ENCODE data around the gene OR51E2. TPM values are rescaled to one million over a fixed set of nuclear protein-coding genes. Genes with fewer than 3 reads are reported as not detected.
"Not testable (repeated sequence)": the region's sequence is repeated elsewhere in the genome, so short reads cannot be mapped to it uniquely, and the experiment has no call there.

The OR51E2 gene, protein sequence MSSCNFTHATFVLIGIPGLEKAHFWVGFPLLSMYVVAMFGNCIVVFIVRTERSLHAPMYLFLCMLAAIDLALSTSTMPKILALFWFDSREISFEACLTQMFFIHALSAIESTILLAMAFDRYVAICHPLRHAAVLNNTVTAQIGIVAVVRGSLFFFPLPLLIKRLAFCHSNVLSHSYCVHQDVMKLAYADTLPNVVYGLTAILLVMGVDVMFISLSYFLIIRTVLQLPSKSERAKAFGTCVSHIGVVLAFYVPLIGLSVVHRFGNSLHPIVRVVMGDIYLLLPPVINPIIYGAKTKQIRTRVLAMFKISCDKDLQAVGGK
- total RNA-seq (2014; rRNA removed; shearing (Covaris generic)): 0.37 and 1.2 TPM in 2 replicates

DNA sequence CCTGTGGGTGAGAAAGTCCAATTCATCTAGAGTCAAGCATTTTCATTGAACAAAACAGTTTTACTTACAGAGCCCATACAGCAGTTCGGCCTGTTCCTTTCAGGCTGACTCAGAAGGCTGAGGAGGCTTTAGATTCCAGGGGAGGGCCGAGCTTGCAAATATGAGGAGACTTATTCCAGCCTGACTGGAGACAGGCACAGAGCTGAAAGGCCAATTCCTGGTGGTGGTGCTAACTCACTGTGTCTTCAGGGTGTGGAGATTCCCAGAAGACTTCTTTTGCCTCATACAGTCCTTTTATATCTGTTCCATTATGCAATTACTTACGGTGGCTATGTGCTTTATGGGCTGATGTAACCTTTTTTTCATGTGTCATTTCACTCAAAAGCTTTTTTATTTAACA, at the start of gene OR51E2:
Gene OR51E2 (minus strand): TSS at position 269 of the 400 bp plus-strand sequence. CDS start 15,142 bp downstream, outside the sequence.
- peak; percentile 40 for DNase-seq (ENCODE audit: low spot score)

DNA sequence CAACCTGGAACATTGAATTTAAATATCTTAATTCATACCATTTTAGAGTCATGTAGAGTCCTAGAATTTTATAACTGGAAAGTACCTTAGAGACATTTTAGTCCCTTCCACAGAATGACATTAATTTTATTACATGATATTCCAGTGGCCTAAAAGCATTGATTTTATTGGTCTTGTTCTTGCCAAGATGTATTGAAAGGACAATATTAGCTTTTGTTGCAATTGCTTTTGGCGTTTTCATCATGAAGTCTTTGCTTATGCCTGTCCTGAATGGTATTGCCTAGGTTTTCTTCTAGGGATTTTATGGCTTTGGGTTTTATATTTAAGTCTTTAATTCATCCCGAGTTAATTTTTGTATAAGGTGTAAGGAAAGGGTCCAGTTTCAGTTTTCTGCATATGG, 43.1 kb upstream of the OR51E2 start:
- DNase-seq (ENCODE audit: low spot score): no peak

DNA sequence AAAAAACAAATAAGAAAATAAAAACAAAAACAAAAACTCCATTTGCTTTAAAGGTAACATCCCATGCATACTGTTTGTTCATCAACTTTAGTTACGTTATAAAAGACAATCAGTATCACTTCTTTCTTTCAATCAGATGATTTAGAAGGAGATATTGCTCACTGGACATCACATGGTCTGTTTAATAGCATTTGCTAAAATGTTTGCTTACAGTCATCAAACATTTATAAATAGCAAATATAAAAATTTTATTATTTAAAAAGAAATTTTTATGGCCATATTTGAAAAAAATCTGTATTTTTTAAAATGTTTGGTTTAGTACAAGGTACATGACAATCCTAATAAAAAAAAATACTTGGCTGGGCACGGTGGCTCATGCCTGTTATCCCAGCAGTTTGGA, 29.5 kb upstream of the OR51E2 start:
- DNase-seq (ENCODE audit: low spot score): no peak

DNA sequence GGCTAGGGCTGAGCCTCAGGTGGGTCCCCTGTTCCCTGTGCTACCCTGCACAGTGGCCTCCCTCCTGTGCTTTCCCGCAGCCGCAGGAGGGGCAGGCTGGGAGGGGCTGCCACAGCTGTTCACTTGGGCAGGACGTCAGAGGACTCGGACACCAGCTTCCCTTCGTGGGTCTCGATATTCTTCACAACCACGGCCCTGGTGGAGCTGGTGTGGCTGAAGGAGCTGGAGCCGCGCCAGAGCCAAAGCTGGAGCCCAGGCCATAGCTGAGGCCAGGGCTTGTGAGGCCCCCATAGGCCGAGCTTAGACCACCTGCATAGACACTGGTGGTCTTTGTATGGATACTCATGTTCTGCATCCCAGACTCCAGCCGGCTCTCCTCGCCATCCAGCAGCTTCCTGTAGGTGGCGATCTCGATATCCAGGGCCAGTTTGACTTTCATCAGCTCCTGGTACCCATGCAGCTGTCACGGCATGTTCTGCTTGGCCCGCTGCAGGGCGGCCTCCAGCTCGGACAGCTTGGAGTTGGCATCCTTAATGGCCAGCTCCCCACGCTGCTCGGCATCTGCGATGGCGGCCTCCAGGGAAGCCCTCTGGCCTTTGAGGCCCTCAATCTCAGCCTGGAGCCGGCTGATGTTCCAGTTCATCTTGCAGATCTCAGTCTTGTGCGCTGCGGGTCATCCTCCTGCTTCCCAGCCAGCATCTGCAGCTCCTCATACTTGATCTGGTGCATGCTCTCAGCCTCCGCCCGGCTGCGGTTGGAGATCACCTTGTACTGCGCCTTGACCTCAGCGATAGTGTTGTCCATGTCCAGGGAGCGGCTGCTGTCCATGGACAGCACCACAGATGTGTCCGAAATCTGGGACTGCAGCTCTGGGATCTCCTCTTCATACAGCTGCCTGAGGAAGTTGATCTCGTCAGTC, 25.2 kb upstream of the OR51E2 start:
- DNase-seq (ENCODE audit: low spot score): not testable (repeated sequence)

DNA sequence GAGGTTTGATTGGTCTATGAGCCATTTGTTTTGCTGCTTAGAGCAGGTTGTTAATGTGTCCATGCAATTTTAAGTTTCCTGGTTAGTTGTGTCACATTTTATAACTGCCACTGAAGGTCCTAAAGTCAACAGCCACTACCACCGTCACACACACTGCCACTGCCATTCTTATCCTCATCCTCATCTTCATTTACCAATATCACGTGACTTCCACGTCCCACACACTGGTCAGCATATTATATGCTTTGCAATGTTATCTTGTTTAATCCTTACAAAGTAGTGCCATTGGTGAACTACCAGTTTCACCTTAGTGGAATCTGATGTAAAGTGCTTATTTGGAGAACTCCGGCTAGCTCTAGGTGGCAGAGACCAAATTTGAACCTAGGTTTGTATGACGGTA, 16.6 kb upstream of the OR51E2 start:
- no peak for DNase-seq (ENCODE audit: low spot score)

DNA sequence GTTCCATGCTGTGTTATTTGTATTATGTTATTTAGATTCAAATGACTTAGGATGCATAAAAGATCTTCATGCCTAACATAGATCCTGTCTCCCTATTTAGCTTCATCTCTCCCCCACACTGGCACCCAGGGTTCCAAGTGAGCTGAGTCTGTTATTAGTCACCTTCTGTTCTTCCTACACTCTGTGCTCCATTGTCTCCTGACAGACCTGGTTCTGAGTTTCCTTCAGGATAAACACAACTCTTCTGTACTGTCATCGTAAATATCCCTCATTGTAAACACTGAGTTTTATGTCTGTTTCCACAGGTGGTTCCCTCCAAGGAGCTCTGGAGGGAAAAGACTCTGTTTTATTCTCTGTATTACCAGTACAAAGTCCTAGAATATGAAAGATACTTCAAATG, 15.6 kb upstream of the OR51E2 start:
- DNase-seq (ENCODE audit: low spot score): no peak

DNA sequence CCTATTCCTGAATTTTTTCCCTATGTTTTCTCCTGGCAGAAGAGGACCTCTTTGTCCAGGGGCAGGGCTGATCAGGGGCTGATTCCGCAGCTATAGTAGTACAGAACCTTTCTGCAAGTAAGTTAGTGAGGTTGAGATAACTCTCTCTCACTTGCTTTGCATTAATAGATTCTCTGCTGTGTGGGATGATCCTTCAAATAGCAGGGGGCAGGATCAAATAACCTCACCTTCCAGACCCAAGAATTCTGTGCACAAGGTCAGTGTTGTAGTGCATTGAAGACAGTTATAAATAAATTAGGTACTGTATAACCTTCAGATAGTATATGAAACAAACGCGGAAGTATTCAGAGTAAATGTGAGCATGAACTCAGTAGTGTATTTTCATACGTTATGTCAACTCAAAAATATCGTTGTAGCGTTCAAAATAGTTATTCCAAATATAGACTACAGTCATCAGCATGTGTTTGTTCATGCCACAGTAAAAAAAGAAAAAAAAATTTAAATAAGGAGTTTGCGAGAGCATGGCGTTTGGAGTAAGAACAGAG, 7.2 kb upstream of the OR51E2 start:
- no peak for DNase-seq (ENCODE audit: low spot score)

DNA sequence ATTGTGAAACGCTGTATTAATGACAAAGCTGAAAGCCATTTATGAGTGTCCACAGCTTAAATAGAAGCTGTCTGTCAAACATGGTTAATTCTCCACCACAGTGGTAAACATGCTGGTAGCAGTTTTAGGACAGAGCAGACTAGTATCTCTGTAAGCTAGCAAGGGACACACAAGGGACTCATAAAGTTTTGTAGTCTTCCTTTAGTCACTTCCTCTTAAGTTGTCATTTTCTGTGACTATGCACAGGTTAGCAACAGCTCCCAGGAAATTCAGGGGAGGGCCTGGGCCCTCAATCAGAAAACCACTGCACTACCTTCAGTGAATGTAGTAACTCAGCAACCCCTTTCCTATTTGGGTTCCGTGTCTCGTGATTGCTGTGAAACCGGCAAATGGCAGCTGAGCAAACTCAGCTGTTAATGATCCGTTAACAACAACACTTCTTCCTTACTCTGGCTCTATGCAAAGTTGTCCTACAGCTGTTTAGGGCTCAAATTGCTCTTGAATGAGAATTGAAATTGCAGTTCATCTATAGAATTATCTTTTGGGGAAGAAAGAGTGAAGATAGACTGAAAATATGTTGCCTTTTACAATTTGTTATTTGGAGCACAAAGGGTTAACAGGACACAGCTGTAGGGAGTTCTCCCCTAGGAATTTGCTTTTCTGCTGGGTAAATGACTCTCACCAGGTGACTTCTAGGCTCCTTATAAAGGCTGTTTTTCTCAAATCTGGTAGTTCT, 6.6 kb upstream of the OR51E2 start, which contains the start of gene MMP26:
Gene MMP26 (plus strand): TSS at position 731 of the 736 bp plus-strand sequence.
- DNase-seq (ENCODE audit: low spot score): no peak

DNA sequence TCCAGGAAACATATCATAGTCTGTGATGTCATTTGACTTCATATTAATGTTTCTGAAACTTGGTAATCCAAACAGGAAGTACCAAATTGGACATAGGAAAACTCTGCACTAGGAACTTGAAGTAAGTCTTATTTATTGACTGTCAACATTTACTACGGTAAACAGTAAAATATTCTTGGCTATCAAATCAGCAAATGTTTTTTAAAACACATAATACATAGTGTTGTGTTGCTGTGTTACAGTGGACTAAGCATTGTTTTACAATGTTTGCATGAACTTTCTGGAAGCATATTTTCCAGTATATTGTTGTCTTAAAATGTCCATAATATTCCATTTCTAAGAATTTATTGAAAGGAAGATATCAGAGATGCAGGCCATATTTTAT, 2.8 kb upstream of the OR51E2 start:
- DNase-seq (ENCODE audit: low spot score): no peak

DNA sequence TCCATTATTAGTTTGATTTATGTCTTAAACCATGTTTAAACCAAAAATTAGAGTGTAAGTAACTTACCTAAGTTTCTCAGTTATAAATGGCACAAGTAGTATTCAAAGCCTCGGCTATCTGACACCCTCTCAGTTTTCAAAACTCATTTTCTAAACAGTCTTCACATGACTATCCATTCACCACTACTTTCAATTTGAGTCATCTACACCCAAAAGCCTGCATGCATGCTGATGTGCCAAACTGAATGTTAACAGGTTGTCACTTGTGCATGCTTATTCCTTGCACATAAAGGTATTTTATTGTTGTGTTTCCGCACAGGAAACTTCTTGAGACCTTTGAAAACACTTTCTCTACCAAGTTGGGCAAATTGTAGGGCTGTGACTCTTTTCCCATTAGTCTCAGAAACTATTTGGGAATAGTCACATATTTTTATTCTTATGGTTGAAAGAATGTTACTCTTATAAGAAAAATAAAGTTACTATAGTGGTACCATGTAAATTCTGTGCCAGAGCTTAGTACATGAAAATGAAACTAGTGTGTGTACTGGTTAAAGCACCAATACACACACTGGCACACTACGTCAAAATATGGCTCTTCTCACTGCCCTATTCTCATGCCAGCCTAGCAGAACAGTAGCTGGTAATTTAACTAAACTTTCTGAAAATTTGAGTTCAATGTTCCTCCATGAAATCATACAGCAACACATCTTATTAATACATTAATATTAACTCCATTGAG, 2.2 kb upstream of the OR51E2 start:
- DNase-seq (ENCODE audit: low spot score): no peak

DNA sequence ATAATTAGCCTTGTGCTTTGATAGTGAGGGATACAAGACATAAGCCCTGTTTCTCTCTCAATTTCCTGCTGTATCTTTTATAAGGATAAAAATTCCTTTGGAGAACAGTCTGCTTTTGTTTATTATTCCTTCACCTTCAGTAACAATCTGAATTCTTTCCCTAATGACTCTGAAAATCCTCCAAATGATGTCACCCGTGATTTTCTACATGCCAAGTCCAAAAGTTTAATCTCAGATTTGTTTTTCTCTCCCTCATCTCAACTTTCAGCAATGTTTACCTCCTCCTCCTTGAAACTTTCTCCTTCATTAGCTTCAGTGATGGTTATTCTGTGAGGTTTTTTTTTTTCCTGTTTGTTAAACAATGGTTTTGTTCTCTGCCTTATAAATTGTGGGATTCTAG, 2.2 kb downstream of the OR51E2 start:
- no peak for DNase-seq (ENCODE audit: low spot score)

DNA sequence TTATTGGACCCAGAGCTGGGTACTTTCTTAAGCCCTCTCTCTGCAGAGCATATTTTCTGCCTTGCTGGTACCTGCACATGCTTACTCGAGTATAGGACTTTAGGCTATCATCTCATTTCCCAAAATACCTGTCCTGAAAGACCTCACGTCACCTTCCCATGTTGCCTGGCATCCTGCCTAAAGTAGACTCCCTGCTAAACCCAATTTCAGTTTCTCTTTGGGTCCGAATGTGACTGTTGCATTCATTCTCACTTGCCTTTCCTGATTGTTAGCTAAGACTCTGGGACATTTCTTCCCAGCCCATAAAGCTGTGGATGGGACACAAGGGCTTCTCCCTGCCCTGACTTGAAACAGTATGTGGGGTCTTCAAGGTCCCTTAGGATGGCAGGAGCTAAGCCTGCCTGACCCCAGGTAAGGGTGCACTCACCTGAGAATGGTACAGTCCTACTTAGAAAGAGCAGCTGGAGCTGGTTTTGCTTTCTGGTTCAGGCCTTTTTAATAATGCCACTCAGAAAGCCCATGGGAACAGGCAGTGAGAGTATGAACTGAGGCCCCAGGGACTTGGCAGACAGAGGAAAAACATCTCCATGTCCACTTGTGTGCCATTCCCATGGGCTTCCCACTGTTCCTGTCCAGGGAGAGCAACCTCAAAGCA, 12.9 kb downstream of the OR51E2 start:
- no peak for DNase-seq (ENCODE audit: low spot score)

DNA sequence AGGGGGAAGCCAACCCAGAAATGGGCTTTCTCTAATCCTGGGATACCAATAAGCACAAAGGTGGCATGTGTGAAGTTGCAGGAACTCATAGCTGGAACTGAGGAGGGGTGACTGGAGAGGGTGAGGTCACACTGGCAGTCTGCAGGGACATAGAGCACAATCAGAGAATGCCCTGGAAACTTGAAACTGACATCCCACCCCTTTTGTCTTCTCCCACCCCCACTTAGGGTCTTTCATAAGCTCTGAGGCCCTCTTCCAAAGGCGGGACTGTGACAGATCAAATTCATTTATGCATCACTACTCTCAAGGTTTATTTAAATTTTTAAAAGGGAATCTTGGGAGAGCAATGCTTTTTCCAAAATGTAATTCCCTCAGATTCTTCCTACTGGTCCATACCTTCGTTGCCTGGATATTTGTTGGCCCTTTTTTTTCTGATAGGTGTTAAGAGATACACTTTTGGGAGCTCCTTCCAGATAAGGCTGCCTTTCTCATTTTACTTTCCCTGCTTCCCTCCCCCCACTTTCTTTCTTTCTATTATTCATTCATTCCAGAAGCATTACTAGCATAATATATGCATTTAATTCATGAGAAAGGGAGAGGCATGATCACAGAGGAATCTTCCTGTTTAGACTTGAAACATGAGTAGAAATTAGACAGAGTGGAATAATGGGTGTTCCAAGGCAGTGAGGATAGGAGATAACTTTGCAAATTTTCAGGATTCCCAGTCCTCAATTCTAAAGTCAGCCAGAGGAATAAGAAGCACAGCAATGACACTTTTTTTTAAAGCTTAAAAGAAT, 14.8 kb downstream of the OR51E2 start:
- DNase-seq (ENCODE audit: low spot score): no peak

DNA sequence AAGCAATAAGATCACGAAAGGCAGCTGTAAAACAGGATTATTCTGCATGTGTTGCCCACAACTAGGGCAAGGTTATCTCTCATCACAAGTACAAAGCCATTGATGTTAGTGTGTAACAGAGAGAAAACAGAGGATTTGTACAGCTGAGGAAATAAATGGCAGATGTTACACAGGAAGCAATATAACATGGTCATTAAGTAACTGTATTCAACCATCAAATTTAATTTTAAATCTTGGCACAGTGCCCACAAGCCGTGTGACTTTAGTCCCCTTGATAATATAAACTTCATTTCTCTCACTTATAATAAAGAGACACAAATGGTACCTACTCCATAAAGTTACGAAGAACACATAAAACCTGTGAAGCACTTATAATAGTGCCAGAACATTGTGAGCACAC, 17.3 kb downstream of the OR51E2 start:
- no peak for DNase-seq (ENCODE audit: low spot score)

DNA sequence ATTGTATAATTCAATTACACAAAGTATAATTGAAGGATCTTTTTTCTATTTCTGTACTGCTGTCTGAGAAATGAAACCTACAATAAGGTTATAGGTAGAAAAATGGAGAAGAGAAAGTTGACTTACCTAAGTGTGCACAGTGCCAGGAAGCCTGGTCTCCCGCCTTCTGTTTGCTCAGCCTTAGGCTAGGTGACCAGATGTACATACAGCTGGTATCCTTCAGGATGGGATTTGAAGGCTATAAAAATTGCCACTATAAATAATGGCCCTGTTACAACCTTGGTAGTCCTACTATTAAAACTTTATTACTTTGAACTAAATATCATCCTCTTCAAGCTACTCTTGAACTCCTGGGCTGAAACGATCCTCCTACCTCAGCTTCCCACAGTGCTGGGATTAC, 19.7 kb downstream of the OR51E2 start:
- no peak for DNase-seq (ENCODE audit: low spot score)

DNA sequence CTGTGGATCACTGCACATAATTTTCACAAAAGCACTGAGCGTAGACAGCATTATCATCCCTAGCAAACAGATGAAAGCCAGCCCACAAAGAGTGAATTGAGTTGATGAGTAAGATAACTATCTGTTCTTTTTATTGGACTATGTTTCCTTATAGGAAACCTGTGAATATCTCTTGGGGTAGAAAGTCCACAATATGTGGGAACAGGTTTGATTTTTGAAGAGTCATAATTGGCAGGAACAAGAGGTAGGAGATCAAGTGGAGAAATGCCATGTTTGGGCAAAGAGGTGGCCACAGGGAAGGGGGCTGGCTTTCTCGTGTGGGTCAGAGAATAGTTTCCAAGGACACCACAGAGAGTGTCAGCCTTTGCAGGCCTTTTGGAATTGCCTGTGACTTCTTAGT, 23.9 kb downstream of the OR51E2 start:
- DNase-seq (ENCODE audit: low spot score): no peak

DNA sequence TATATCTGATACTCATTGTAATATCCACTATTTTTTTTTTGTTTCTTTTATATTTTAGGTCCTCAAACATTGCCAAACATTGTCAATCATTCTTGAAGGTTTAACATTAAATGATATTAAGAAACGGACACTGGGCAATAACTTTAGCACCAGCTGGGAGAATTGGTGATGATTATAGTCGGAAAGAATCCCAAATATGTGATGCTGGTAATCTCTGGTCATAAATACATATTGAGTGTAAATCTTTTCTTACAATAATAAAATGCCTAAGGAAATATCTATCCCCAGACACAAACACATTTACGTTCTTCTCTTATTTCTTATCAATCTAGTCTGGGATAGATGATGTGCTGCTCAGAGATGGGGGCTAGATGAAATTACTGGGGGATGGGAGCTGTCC, 25.2 kb downstream of the OR51E2 start:
- no peak for DNase-seq (ENCODE audit: low spot score)

DNA sequence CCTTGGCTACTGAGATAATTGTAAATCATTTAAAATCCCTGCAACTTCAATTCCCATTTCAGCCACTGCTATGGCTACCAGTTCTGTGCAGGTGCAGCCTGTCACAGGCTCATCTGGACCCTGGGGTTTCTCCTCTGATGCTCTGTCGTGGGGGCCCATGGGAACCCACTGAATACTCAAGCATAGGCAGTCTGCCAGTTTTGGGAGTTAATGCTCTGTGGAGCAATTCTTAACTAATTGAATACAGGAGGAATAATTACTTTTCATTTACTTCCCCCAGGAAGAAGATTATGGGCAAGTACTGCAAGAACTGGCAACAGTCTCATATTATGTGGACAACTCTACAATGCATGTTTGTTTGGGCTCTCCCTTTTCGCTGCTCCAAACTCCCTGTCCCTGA, 25.9 kb downstream of the OR51E2 start:
- no peak for DNase-seq (ENCODE audit: low spot score)

DNA sequence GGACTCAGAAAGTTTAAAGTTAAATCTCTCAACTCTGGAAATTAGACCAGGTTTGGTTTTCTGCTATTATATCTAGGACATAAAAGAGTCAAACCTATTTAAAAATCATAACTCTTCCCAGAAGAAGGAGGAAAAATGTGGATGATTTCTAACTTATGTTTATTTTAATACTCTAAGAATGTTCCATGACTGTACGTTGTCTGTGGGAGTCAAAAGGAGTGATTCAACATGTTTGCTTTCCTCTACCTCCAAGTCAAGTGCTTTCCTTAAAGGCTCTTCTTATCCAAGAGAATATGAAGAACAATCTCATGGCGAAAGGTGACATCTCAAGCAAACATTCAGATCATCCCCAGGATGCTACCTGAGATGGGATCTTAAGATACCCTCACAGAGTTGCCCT, 32.2 kb downstream of the OR51E2 start:
- DNase-seq (ENCODE audit: low spot score): no peak

DNA sequence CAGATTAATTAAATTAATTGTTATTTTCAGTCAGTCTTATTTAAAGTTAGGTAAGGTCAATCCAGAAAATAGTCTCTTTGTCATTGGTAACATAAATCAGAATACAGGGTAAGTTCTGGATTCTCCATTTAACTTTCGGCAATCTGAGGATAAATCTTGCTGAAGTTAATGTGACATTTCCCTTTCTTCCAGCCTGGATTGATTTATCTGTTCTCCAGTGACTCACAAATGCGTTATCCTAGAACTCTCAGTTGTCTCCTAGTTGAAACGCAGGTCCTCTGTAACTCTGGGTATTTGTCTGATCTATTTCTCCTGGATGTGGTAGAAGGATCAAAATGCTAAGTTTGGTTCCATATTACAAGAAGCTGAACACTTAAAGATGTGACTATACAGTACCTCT, 32.9 kb downstream of the OR51E2 start:
- DNase-seq (ENCODE audit: low spot score): no peak
